Mucosa of rectum (tissue), 2 donors: ENCODE results near the gene VAV3.

Experiments used
- H3K27ac ChIP-seq, 2 donors: one replicate each; pipeline ENCODE4 v1.7.0; 2013; ENCODE audit warnings: inconsistent platforms in 2 of 2, low read depth in 2 of 2, low read length in 2 of 2
- H3K27me3 ChIP-seq, 2 donors: one replicate each; pipeline ENCODE4 v1.7.0; 2013; ENCODE audit warnings: low read length in 2 of 2; ENCODE audit not compliant: control insufficient read depth in 2 of 2, insufficient read depth in 2 of 2
- H3K36me3 ChIP-seq, 2 donors: one replicate each; pipeline ENCODE4 v1.7.0; 2013; ENCODE audit warnings: low read length in 2 of 2; ENCODE audit not compliant: control insufficient read depth in 2 of 2, insufficient read depth in 2 of 2
- H3K4me1 ChIP-seq, 2 donors: one replicate each; pipeline ENCODE4 v1.7.0; 2013; ENCODE audit warnings: low read length in 2 of 2, mild to moderate bottlenecking in 1 of 2; ENCODE audit not compliant: control insufficient read depth in 2 of 2, insufficient read depth in 2 of 2
- H3K4me3 ChIP-seq, 2 donors: one replicate each; pipeline ENCODE4 v1.7.0; 2013; ENCODE audit warnings: low read length in 2 of 2
- H3K9ac ChIP-seq, 2 donors: one replicate each; pipeline ENCODE4 v1.7.0; 2013; ENCODE audit warnings: low read length in 2 of 2, low read depth in 1 of 2, mild to moderate bottlenecking in 1 of 2
- H3K9me3 ChIP-seq, 2 donors: one replicate each; pipeline ENCODE4 v1.7.0; 2013; ENCODE audit warnings: low read length in 2 of 2; ENCODE audit not compliant: control insufficient read depth in 2 of 2
- donor health status: healthy.
- donor health status: Normal muscosa, but diverticular disease.

The VAV3 gene

DNA sequence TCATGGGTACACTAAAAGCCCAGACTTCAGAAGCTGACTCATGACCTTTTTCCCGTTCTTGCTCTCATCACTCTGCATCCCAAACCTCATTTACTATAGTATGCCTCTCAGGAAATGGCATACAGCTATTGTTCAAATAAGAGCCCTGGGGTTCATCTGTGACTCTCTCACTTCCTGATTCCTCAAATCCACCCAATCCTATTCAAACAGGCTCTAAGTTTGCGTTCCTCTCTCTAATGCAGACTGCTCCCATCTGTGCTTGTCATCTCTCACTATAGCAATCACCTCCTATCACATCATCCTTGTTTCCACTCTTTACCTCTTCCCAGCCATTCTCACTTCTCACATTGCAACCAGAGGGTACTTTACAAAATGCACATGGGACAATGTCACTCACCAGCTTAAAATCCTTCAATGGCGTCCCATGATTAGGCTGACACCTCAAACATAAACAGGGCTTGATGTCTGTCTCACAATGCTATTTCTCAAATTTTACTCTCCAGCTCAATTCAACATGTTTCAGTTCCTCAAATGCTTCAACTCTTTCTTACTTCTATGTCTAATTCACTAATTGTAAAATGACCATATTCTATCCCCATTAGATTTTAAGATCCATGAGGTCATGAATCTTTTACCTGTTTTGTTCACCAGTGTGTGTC, 415.7 kb downstream of the VAV3 start:
- Histone ChIP-seq H3K36me3 (no peaks in the 10 kb centered on the region), H3K27me3 (no peaks in the 10 kb centered on the region), H3K4me3 (no peak overlapping the region), H3K9ac (no peak overlapping the region), H3K4me1 (no peaks in the 10 kb centered on the region), H3K9me3 (no peaks in the 10 kb centered on the region), H3K27ac (no peak overlapping the region)

DNA sequence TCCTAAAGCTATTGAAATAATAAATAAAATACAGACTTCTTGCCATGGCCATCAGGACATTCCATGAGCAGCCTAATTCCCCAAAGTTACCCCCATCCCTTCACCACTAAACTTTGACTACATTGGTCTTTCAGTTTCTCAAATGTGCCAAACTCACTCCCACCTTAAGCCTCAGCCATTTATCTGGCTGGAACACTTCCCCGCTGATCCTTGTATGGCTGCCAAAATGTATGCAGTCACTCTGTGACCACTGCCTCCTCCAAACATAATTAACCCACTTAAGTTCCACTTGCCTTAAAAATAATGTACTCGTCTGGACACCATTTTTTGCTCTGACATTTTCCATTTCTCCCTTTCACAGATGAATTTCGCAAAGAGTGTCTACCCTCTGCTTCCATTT, 416.7 kb downstream of the VAV3 start:
- Histone ChIP-seq H3K9ac (no peak overlapping the region), H3K4me1 (no peaks in the 10 kb centered on the region), H3K4me3 (no peak overlapping the region), H3K36me3 (no peaks in the 10 kb centered on the region), H3K27ac (no peak overlapping the region), H3K27me3 (no peaks in the 10 kb centered on the region), H3K9me3 (no peaks in the 10 kb centered on the region)

DNA sequence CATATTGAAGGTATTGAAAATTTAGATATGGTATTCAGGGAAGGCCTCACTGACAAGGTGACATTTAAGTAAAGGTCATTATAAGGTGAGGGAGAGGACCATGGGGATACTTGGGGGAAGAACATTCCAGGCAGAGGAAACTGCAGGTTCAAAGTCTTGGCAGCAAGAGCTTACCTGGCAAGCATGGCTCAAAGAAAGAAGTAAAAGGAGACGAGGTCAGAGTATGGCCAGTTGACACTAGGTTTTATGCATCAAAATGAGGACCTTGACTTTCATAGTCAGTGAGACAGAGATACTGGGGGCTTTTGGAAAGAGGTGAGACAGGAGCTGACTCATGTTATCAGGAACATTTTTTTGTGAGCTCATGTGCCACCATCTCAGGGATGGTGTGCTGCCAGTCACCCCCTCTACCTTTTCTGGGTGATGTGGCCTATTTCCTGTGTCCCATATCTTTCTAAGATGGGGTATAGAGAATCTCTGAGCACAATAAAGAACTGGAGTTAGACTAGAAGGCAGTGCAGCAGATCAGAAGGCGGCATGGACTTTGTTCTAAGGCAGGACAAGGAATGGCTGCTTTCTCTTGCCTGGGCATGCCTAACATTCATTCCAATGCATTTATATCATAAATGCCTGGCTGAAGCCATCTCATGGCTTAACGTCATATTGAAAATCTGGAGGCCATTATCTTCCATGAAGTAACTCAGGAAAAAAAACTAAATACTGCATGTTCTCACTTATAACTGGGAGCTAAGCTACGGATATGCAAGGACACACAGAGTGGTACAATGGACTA, 417.4 kb downstream of the VAV3 start:
- Histone ChIP-seq H3K27ac (no peak overlapping the region), H3K27me3 (no peaks in the 10 kb centered on the region), H3K9me3 (no peaks in the 10 kb centered on the region), H3K4me3 (no peak overlapping the region), H3K4me1 (no peaks in the 10 kb centered on the region), H3K9ac (no peak overlapping the region), H3K36me3 (no peaks in the 10 kb centered on the region)

DNA sequence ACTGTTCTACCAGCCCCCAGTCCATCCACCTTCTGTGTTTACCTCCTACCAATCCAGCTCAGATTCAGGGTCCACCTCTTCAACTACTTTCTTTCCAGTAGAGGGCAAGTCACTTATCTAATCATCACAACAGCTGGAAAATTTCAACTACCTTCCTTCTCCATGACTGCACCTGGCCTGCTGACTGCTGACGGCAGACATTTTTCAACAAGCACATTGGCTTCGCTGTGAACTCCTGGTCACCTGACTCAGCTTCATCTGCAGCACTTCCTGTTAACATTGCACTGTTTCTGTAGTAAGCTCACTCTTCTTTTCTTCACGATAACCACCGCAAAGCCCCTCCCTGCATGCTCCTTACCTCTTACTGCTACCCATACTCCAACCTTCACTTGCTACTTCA, 418.4 kb downstream of the VAV3 start:
- Histone ChIP-seq H3K4me1 (no peaks in the 10 kb centered on the region), H3K9ac (no peak overlapping the region), H3K27ac (no peak overlapping the region), H3K9me3 (no peaks in the 10 kb centered on the region), H3K4me3 (no peak overlapping the region), H3K36me3 (no peaks in the 10 kb centered on the region), H3K27me3 (no peaks in the 10 kb centered on the region)

DNA sequence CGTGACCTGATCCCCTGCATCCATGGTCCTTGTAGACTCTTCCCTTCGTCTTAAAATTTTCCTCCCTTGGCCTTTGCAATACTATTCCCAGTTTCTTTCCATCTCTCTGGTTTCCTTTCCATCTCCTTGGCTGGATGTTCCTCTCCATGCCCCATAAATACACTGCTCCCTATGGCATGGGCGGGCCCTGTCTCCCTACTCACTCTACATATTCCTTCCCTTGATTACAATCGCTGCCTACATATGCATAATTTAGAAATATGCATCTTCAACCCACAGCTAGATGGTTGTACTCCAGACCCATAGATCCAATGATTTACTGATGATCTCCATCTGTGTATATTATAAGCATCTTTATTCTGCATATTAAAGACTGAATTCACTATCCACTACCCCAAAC, 419.1 kb downstream of the VAV3 start:
- Histone ChIP-seq H3K36me3 (no peaks in the 10 kb centered on the region), H3K9me3 (no peaks in the 10 kb centered on the region), H3K27me3 (no peaks in the 10 kb centered on the region), H3K4me3 (no peak overlapping the region), H3K9ac (no peak overlapping the region), H3K27ac (no peak overlapping the region), H3K4me1 (no peaks in the 10 kb centered on the region)

DNA sequence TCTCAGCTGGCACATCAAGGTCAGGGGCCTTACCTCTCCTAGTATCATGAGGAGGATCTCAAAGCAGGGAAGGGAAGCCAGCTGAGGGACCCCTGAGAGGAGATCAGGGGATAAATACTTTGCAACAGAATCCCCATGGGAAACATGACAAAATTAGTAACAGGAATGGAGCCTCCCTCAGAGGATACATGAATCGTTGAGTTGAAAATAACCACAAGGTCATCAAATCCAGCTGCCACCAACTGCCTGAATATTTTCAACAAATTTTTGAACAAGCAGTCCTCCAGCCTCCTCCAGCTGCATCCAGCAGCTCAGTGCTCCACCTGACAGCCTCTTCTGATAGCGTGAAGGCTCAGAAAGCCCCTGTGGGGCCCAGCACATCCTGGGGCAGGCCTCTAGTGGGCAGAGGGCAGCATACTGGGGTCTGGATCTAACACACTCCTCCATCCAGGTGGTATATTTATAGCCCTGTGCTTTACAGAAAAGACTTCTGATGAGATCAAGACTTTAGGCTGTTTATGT, 419.9 kb downstream of the VAV3 start:
- Histone ChIP-seq H3K4me3 (no peak overlapping the region), H3K27ac (no peak overlapping the region)

DNA sequence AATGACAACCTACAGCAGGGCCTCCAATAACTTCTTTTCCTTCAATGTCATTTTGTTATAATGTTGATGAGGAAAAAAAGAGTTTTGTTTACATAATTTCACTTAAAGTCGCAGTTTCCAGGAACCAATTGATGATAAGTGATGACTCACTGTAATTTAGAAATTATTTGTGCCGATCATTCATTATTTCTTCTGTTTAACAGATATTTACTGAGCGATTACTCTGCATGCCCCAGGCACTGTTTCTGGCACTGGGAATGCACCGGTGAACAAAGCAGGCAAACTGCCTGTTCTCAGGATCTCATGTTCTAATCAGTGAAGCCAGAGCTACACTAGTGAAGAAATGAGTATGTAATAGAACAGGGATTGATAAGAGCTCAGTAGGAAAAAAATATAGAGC, 420.7 kb downstream of the VAV3 start:
- H3K27ac ChIP-seq = no peak overlapping the region
- H3K4me3 ChIP-seq = no peak overlapping the region
- no peaks in the 10 kb centered on the region for H3K27me3 ChIP-seq
- H3K36me3 ChIP-seq = no peaks in the 10 kb centered on the region
- H3K9ac ChIP-seq = no peak overlapping the region
- no peaks in the 10 kb centered on the region for H3K4me1 ChIP-seq
- H3K9me3 ChIP-seq = no peaks in the 10 kb centered on the region

More for the DNA sequence above, 419.9 kb downstream of the VAV3 start:
- Histone ChIP-seq H3K36me3 (no peaks in the 10 kb centered on the region), H3K27me3 (no peaks in the 10 kb centered on the region), H3K9ac (no peak overlapping the region), H3K9me3 (no peaks in the 10 kb centered on the region), H3K4me1 (no peaks in the 10 kb centered on the region)

DNA sequence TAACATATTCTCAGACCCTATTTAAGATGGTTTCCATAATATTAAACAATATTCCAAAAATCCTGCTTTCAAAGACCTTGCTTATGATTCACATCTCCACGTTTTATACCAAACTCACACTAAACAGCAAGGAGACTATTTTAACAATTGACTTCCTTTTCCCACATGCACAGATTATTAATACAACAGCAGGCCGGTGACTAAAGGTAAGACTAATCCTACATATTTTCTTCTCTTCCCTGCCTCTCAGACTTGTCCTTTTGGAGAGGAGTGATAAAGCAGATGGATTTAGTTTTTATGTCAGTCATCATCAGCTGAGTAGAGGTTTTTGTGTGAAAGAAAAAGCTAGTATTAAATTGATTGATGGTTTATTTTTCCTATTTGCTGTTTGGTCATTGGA, 423.6 kb downstream of the VAV3 start:
- Histone ChIP-seq H3K27me3 (no peaks in the 10 kb centered on the region), H3K4me3 (no peak overlapping the region), H3K9ac (no peak overlapping the region), H3K36me3 (no peaks in the 10 kb centered on the region), H3K27ac (no peak overlapping the region), H3K4me1 (peaks cover 0 to 4% of the 10 kb centered on the region in 2 donors), H3K9me3 (no peaks in the 10 kb centered on the region)

DNA sequence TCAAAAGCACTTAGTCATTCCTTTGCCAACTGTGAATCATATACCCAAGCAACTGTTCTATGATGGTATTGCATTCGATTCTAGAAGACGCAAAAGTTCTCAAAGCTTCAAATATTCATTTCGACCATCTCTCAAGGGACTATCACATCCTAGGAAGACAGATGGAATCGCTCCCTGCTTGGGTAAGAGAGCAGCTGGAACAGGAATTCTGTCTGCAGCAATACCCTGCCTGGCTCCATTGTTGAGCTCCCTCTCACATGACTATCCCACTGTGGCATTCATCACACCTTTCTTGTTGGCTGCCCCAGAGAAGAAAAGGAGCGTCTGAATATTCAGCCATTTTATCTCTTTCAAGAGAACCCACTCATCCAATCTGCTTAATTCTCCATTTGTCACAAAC, 426.5 kb downstream of the VAV3 start:
- no peaks in the 10 kb centered on the region for H3K27me3 ChIP-seq
- H3K4me1 ChIP-seq = peaks cover 2 to 21% of the 10 kb centered on the region in 2 donors
- no peaks in the 10 kb centered on the region for H3K36me3 ChIP-seq
- H3K27ac ChIP-seq = no peak overlapping the region
- no peaks in the 10 kb centered on the region for H3K9me3 ChIP-seq
- no peak overlapping the region for H3K4me3 ChIP-seq
- H3K9ac ChIP-seq = no peak overlapping the region

DNA sequence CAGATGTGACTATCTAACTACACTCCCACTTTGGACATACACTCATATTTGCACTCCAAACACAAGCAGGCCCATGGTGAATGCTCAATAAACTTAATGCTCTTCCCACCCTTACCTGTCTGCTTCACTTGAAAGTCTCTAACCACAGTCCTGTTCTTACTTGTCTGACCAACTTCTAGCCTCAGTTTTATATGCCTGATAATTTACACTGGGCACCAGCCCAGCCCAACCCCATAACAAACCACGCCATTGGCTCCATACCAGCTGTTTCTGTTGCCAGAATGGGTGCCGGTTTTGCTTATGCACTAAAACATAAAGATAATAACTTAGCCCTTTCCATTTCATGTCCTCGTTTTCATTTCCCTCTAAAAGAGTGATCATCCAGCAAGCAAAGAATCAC, 428.7 kb downstream of the VAV3 start:
- Histone ChIP-seq H3K27me3 (no peaks in the 10 kb centered on the region), H3K9me3 (no peaks in the 10 kb centered on the region), H3K4me3 (no peak overlapping the region), H3K4me1 (peaks cover 2 to 21% of the 10 kb centered on the region in 2 donors), H3K9ac (no peak overlapping the region), H3K27ac (peak overlapping the region; percentile 57 to 75), H3K36me3 (no peaks in the 10 kb centered on the region)
